Stimulated activated CD4-positive, alpha-beta T cell treated with anti-CD3 and anti-CD28 coated beads, Interleukin-4, amount 100 ng/mL, for 48 hours (primary cell): ENCODE data around the gene ACIN1.
"Not testable (repeated sequence)": the region's sequence is repeated elsewhere in the genome, so short reads cannot be mapped to it uniquely, and the experiment has no call there.

ENCODE experiments used
- DNase-seq, 2 donors: peaks; one replicate each; pipeline ENCODE4 v3.0.0-alpha.2; 2020; ENCODE audit warnings: low read depth in 2 of 2

The ACIN1 gene

GRCh38 chr14:23122086-23122485 lies 27.1 kb upstream of the ACIN1 start:
- no peak for DNase-seq

- no peak for DNase-seq
These were observed 26.4 kb upstream of the ACIN1 start for GRCh38 chr14:23121361-23121771.

GRCh38 chr14:23120541-23121251 lies 25.8 kb upstream of the ACIN1 start:
- DNase-seq, result peak; percentile 73 to 80

GRCh38 chr14:23119363-23120327 lies 24.7 kb upstream of the ACIN1 start:
- no peak for DNase-seq

GRCh38 chr14:23118506-23119362 lies 23.8 kb upstream of the ACIN1 start, which contains the start of gene CEBPE:
CEBPE (minus strand) TSS chr14:23119255; CDS start chr14:23119091, 164 bp downstream.
- DNase-seq, result no peak

DNA sequence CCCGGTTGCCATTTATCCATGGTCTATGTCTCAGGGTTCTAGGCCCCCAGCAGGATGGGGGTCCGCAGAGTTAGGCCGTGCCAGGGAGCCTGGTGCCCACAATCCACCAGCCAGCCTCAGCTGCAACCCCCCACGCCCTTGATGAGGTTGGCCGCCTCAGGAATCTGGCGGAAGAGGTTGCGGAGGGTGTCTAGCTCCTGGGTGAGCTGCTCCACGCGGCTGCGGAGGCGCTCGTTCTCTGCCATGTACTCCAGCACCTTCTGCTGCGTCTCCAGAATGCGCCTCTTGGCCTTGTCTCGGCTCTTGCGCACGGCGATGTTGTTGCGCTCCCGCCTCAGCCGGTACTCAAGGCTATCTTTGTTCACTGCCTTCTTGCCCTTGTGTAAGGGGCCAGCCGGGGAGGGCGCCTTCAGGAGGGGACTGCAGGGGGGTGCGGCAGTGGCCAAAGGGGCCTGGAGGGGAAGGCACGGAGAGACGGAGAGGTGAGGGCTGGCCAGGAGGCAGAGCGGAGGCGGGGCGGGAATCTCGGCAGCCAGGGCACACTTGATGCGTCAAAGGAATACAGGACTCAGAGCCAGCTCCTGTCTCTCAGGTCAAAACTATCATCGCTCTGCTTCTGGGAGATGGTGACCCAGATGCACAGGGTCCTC lies 22.6 kb upstream of the ACIN1 start:
- DNase-seq, result no peak

- DNase-seq, result no peak
These were observed 21.0 kb upstream of the ACIN1 start for GRCh38 chr14:23115918-23116317.

GRCh38 chr14:23115039-23115731 lies 20.2 kb upstream of the ACIN1 start:
- no peak for DNase-seq

GRCh38 chr14:23114669-23115038 lies 19.7 kb upstream of the ACIN1 start:
- DNase-seq, result no peak

GRCh38 chr14:23114120-23114458 lies 19.2 kb upstream of the ACIN1 start:
- DNase-seq, result no peak

- DNase-seq, result no peak
These were observed 18.6 kb upstream of the ACIN1 start for GRCh38 chr14:23113431-23114119.

- DNase-seq, result no peak
These were observed 17.6 kb upstream of the ACIN1 start for GRCh38 chr14:23112359-23113178.

DNA sequence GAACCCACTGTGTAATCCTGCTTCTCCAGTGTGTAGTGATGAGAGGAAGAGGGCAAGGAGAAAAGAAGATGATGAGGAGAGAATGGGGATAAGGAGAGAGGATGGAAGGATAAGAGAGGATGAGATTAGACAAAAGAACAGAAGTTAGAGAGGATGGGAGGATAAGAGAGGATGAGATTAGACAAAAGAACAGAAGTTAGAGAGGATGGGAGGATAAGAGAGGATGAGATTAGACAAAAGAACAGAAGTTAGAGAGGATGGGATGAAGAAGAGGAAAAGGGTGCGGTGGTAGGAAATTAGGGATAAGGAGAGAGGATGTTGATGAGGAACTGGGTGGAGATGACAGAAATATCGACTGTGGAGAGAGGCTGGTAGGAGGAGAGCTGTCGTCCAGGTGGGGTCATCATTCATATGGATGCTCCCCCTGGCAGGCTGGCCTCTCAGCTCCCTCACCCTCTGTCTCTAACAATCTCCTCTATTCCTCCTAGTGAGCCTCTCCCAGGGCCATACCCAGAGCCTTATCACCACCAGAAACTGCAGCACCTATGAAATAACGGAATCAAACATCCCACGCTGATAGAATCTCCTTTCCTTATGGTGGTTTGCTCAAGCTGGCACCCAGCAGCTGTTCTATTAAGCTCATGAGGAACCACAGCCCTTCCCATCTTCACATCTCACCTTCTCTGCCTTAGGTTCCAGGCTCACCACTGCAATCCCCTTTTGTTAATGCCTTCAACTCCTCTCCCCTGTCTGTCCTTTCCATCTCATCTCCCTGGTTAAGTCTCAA lies 15.8 kb upstream of the ACIN1 start:
- no peak for DNase-seq

GRCh38 chr14:23109769-23110168 lies 14.8 kb upstream of the ACIN1 start:
- no peak for DNase-seq

GRCh38 chr14:23108169-23108568 lies 13.2 kb upstream of the ACIN1 start:
- not testable (repeated sequence) for DNase-seq

- DNase-seq, result not testable (repeated sequence)
These were observed 12.7 kb upstream of the ACIN1 start for GRCh38 chr14:23107620-23108019.

DNA sequence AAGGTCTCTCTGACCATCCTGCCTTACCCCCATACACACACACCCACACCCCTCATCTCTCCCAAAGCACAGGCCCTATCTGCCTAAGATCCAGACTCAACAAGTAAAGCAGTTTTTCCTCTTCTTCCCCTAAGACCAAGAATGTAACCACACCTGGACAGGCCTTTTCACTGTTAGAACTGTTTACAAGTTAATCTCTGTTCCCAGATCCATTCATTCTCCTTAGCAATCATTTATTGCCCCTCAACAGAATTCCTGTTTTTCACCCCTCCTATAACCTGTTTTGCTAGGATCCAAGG lies 11.8 kb upstream of the ACIN1 start:
- no peak for DNase-seq

- DNase-seq, result no peak
These were observed 10.4 kb upstream of the ACIN1 start for GRCh38 chr14:23105348-23105824.
